Islet of Langerhans (tissue), 1 donor: ENCODE measurements around the gene ESRRG.
A peak's percentile ranks its signal among the peaks of the same experiment; 100 is the strongest.

ENCODE experiments used
- FAIRE-seq: peaks from one replicate; lab custom pipeline; 2011; peaks lifted over from hg19 to GRCh38; lab: Jason Lieb, UNC

ESRRG gene

DNA sequence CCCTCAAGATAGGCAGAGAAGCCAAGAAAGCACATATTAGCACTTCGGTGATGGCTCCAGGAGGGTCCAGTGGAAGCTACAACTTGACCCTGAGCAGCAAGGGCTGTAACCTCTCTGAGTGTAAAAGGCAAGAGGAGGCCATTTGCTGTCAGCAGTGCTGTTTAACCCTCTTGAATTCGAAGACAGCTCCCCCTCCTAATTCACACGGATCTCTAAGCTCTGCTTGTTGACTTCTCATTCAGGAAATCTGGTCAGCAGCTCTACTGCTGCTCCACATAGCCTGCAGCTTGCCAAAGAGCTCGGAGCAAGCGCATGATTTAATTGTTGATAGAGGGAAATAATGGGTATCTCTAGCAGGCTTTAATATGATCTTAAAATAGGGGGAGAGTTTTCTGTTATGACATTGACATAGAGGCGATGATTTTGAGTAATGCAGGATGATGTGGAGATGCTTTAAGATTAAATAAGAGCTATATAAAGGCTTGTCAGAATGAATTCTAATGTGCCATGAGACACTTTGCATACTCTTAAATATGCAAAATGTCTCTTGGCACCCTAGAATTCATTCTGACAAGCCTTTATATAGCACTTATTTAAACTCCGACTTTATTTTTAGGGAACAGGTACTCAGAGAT lies 220.6 kb downstream of the ESRRG start:
- FAIRE-seq = peak; percentile 5

DNA sequence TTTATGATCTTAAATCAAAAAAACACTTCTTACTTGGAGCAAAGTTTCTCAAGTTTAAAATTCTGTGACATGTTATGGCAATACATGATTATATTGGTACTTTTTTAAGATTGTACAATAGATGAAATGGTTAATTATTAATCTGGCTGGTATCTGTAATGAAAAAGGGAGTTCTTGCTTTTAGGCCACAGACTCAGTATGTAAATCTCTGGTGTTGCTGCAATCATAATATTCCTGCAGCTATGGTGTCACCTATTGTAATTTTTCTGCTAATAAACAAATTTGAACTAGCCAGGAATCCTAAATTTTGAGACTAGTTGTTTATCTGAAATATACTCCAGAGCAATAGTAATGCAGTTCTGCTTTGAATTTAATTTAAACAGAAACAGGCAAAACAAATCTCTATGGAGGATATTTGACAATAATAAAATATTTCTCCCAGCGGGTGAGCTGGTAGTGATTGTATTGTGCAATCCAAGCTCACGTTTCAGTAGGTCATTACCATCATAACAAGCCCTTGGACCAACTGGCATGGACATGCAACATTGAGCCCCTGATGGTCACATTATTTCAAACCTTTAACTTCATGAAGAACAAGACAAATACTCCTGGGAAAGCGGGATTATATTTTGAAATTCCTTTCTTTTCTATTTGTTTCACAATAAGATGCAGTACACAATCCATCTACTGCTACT lies 222.8 kb downstream of the ESRRG start:
- FAIRE-seq = peak; percentile 53

DNA sequence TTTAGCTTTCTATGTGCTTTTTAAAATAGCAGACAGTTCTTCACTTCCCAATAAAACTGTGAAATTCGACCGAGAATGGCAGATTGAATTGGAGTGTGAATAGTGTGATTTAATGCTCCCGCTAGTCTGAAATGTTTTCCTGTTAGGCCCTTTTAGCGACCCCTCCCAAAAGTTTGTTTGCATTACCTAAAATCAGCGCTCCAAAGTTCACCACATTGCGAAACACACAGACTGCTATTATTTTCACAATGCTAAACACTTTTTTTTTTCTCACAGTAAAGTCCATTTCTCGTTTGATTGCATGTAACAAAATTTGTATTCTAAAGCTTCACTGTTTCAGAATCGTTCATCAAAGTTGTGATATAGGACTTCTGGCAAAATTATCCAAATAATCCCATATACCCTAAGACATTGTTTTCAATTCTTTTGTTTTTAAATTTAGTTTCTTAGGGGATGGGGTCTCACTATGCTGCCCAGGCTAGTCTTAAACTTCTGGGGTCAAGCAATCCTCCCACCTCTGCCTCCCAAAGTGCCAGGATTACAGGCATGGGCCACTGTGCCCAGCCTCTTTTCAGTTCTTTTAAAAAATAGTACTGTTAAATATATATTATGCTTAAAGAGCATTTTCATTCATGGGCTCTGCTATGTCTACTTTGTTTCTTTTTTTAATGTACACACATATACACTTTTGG lies 223.5 kb downstream of the ESRRG start:
- peak; percentile 87 for FAIRE-seq

DNA sequence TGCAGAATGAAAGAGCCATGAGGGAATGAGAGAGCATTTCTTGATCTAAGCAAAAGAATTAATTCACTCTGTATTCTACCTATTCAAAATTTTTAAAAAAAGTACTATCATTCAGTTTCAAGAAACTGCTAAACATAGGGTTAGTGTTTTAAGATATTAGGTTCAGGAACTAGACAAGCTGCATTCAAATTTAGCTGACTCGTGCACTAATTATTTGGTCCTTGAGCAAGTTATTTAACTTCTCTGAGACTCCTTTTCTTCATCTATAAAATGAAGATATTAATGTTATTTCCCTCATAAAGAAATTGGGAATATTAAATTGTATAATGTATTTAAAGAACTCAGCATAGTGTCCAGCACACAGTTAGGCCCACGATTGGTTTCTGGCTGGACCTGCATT lies 225.0 kb downstream of the ESRRG start:
- FAIRE-seq = peak; percentile 47

DNA sequence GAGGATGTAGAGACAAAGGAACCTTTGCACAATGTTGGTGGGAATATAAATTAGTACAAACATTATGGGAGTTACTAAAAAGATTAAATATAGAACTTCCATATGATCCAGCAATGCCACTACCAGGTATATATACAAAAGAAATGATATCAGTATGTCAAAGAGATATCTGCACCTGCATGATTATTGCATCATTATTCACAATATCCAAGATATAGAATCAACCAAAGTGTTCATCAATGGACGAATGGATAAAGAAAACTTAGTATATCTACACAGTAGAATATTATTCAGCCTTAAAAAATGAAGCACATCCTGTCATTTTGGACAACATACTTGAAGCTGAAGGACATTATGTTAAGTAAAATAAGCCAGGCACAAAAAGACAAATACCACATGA lies 238.2 kb downstream of the ESRRG start:
- FAIRE-seq = no peak

DNA sequence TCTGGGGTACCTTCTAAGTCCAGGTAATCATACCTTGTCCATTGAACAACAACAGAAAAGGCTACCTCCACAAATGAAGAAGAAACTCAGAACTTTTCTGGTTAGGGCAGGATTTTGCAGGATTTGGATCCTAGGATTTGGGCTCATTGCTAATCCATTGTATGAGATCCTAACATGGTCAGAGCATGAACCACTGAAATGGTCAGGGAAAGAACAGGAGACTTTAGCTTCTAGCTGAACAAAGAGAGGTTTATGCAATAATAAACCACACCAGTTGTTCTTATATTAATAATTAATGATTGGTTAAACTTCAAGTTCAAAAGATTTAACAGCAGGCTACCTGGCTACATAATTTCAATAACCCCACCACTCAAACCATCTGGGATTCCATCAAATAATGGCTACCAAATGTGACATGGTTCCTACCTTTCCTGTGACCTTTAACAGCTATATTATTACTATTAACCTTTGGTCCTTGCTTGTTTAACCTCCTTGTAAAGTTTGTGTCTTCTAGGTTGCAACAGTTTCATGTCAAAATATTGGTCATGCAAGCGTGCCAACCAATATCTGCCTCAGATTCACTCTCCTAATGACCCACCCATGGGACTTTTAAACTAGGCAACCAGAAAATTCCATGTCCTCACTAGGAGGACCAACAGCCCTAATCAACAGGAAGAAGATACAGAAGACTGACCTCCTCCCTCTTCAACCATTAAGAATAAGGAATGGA lies 239.4 kb downstream of the ESRRG start:
- FAIRE-seq = no peak

DNA sequence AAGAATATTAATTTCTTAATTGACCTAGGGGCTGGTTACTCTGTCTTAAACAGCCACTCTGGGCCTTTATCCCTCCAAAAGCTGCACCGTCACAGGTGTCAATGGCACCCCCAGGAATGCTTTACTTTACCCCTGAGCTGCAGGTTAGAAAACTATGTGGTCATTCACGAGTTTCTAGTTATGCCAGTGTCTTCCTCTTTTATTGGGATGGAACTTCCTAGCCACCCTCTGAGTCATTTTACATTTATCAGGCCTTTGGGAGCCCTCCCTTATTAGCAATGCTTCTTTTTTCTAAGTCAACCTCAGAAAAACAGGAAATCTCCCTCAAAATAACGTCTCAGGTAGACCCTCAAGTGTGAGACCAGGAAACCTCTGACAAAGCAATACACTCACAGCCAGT lies 240.6 kb downstream of the ESRRG start:
- FAIRE-seq = no peak

DNA sequence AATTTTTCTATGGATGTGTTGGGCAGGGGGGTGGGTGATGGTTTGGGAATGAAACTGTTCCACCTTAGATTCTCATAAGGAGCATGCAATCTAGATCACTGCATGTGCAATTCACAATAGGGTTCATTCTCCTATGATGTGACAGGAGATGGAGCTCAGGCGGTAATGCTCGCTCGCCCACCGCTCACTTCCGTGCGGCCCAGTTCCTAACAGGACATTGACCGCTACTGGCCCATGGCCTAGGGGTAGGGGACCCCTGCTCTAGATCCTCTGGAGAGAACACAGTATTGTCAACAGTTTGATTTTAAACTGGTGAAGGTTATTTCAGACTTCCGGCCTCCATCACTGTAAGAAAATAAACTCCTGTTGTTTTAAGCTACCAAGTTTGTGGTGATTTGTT lies 245.0 kb downstream of the ESRRG start:
- FAIRE-seq = no peak

DNA sequence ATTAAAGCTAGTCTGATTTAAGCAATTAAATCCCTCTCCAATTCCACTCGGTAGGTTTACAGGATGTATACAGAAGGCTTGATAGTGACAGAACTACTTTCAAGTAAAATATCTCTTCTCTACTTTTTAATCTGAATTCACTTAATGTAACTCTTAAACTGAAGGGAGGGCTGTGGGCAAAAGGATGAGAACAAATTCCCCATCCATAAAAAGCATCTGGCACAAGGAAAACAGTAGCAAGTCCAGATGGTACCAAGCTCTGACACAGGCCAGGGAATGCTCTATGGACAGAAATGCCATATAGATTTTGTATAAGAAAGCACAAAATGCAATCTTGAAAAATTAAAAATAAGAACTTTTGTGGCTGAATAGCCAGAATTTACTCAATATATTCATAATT lies 246.9 kb downstream of the ESRRG start:
- no peak for FAIRE-seq

DNA sequence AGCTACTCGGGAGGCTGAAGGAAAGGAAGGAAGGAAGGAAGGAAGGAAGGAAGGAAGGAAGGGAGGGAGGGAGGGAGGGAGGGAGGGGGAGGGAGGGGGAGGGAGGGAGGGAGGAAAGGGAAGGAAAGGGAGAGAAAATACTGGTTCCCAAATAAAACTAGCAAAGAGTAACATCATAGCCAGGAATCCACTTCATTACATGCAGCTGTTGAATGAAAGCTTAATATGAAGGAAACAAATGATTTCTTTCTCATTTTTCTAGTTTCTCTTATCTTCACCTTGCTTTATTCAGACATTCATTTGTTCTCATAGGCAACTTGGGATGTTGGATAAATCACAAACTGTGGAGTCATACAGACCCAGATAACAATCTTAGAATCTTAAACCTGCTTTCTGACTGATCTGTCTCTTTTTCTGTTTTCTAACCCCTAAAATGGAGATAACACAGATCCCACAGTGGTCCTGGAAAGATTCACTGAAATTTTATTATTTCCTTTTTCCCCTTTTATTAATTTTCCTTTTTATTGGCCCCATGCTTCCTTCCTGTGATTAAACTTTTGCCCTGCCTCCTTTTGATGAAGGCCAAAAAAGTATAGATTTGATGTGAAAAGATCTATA lies 247.5 kb downstream of the ESRRG start:
- FAIRE-seq = no peak

DNA sequence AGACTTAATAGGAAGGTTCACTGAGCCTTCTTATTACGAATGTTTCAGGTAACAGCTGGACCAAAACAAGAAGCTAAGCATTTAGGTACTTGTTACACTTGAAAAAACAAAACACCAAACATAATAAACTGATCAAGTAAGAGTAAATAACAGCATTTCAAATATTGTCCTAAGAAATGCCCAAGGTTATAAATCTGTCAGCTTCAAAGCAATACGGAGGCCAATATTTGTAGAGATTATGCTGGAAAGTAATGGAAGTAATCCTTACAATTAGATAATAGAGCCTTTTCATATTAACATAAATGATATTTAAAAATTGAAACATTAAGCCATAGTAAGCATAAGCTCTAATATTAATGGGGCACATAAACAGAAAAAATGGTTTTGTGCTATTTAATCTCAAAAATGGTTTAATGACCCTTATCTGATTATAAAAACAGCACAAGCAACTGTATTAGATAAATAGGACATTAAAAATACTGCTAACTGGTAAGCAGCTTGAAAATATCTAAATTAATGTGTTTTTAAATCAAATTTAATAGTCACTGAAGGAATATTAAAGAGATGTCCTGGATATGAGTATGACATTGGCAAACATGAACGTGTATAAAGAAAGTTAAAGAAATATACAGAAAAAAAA lies 256.9 kb downstream of the ESRRG start:
- FAIRE-seq = no peak

DNA sequence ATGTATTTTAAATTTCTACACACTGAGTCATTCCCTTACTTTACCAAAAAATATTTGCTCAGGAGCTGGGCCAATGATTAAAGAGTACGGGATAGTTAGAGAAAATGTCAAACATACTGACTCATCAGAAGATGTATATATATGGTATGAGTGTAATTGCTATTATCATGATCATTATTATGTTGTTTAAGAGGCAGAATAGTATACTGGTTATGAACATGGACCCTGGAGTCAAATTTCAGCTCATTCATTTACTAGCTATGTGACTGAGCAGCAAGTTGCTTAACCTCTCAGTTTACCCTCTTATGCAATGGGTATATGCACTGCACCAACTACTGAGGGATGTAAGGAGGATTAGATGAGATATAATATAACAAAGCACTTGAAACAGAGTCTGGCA lies 258.7 kb downstream of the ESRRG start:
- no peak for FAIRE-seq

DNA sequence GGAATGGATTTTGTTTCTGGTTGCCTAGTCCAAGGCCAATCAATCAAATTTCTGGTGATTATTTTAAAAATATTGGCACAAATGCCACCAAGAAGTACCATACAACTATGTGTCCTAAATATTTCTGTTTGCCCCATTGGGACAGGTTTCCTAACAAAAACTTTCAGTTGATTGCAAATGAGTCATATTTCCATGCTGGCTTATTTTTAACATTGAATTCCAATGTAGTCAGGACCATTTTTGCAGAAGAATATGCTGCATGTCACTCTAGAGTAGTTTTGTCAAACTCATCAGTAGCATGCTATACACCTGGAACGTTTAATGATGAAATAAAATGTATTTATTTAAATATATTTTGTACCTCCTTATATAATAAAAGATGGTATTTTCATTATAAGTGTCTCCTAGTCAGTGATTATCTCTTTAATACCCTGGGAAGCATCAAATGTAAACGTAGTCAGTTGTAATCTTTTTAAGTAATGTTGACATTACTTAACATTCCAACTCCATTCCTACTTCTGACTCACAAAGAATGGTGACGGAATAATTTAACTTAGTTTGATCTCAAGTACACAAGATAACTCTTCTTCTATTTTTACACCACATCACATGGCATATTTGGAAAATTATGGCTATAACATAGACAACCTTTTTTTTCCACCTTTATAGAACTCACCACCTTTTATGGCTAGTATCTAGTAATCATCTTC lies 261.0 kb downstream of the ESRRG start:
- FAIRE-seq = no peak

DNA sequence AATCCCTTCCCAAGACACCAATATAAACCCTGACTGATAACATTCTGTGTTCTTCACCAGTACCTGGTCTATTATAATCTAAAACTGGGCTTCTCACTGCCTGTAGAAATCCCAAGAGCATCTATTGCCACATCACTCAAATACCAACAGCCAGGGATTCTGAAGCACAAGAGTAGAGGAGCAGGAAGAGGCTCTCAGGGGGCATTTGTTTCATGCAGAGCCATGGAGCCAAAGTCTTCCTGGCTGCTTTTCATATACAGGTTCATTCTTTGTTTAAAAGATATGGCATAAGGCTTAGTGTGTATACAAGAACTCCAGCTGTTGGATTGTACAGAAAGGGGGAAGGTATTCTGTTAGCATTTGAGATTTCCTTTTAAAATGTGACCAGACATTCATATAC lies 261.8 kb downstream of the ESRRG start:
- FAIRE-seq = no peak

DNA sequence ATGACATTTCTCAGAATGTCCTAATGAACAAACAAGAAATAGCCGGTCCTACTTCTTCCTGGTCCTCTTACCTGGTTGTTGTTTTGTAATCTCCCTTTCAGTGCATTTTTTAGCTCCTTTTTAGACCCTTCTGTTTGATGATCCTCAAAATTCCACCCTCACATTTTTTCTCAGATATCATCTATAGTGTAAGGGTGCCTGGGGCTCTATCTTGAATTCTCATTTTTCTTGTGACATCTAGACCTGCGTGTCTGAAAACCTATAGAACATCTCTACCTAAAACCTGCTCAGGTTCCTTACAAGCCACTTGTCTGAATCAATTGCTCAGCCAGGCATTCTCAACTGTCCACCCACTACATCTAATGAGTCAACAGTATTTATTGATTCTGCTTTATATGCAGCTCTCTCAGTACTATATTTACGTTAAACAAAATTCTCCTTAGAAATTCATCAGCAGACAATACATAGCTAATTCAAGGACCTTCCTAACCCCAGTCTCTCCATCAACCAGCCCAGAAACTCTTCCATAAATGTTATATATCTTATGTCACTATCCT lies 263.5 kb downstream of the ESRRG start:
- no peak for FAIRE-seq

DNA sequence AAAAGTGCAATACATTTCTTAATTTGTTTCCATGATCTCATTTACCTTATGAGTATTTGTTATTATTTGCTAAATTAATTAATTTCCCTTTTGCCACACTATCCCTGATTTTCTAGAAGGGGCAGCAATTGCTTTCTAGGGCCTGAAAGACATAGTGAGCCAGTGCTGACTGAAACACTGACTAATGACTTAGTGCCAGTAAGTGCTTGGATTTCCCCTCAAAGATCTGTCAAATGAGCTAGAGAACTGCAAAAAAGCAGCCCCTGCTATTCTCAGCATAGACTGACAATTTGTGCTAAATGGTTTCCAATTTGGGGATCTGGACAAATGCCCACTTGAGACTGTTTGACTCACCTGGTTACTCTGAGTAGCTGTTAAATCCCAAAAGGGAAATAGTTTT lies 264.4 kb downstream of the ESRRG start:
- no peak for FAIRE-seq

DNA sequence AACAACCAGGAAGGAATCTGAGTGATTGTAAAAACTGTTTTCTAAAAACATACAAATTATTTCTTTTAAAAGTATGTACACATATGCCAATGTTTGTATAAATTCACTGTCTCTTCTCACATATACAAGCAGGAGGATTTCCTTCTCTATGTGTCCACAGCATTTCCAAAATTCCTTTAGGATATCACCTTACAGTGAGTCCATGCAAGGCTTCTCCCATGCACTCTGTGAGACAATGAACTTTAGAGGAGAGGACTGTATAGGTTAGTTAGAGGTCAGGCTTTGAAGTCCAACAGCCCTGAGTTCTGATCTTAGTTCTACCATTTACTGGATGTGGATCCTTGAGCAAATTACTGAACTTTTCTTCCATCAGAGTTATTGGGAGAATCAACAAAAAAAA lies 265.9 kb downstream of the ESRRG start:
- FAIRE-seq = no peak

DNA sequence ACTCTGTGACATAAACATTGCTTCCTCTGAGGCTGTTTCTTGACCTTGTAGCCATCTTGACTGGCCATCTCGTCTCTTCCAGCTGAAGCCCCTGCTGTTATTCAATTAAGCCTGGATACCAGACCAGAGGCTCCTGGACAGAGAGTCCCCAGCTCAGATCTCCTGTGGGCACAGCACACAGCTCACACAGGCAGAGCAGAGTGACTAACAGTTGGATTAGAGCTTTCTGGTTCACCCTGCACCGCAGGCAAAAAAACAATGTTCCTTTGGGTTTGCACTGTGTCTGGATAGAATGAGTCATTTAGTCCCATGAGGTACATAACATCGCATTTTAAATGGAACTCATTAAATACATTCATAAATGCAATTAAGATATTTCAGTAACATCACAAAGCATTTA lies 266.5 kb downstream of the ESRRG start:
- FAIRE-seq = no peak

DNA sequence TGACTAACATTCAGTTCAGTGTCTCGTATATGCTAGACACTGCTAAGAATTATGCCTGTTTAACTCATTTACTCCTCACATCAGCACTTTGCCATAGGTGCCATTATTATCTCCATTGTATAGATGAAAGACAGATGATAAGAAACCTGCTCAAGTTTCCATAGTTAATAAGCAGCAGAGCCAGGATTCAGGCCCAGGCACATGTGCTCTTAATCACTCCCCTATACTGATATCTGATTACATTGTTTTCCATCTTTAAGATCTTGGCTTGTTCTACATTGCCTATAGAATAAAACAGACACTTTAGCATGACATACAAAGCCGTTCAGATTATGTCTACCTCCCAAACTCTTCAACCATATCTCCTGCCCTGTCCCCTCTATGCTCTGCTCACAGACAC lies 269.5 kb downstream of the ESRRG start:
- FAIRE-seq = no peak
